Skeletal muscle tissue (tissue), 4 donors: ENCODE measurements around the gene FAM83F. TPM values are rescaled to one million over a fixed set of nuclear protein-coding genes. Genes with fewer than 3 reads are reported as not detected.

Source experiments
- H3K27ac ChIP-seq: one replicate; pipeline ENCODE4 v1.7.0; 2013; ENCODE audit warnings: mild to moderate bottlenecking, low read depth, low read length, inconsistent platforms
- H3K27me3 ChIP-seq, 3 donors: one replicate each; pipeline ENCODE4 v1.7.0; 2013; ENCODE audit warnings: low read length in 3 of 3; ENCODE audit not compliant: control insufficient read depth in 3 of 3, insufficient read depth in 3 of 3
- H3K36me3 ChIP-seq, 3 donors: one replicate each; pipeline ENCODE4 v1.7.0; 2013; ENCODE audit warnings: low read length in 3 of 3; ENCODE audit not compliant: control insufficient read depth in 3 of 3, insufficient read depth in 3 of 3
- H3K4me1 ChIP-seq, 3 donors: one replicate each; pipeline ENCODE4 v1.7.0; 2013; ENCODE audit warnings: low read length in 3 of 3, mild to moderate bottlenecking in 3 of 3; ENCODE audit not compliant: control insufficient read depth in 3 of 3, insufficient read depth in 3 of 3
- H3K4me3 ChIP-seq, 3 donors: one replicate each; pipeline ENCODE4 v1.7.0; 2013; ENCODE audit warnings: low read length in 3 of 3
- H3K9ac ChIP-seq, 3 donors: one replicate each; pipeline ENCODE4 v1.7.0; 2013; ENCODE audit warnings: low read length in 3 of 3, mild to moderate bottlenecking in 3 of 3, moderate library complexity in 2 of 3, low read depth in 1 of 3
- H3K9me3 ChIP-seq, 3 donors: one replicate each; pipeline ENCODE4 v1.7.0; 2013; ENCODE audit warnings: low read length in 3 of 3; ENCODE audit not compliant: control insufficient read depth in 3 of 3
- total RNA-seq: library from RNA; depleted of rRNA; stranded (reverse); fragments of >200 nt; gene quantifications from one replicate; pipeline ENCODE4 v1.2.3, GENCODE V29; 2014
- donor health status: Osteomylitis.

FAM83F gene
- total RNA-seq, 1 donor from 2014 or later, result under 0.01 TPM

DNA sequence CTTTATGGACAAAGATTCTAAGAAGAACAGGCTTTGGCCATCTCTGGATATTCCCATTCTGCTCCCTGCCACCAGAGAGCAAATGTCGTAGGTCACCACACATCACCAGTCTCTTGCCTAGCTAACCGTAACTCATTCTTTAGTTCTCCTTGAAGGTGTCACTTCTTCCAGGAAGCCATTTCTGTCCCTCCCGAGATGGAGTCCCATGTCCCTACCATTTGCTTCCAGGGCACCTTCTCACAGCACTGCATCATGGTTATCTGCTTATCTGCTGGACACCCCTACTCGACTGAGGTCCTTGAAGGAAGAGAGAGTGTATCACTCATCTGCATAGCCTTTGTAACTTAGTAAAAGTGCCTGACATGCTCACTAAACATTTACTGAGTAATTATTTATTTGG is 47.6 kb downstream of the FAM83F start:
- peak overlapping the region; percentile 94 for H3K27ac ChIP-seq
- peaks cover 0 to 10% (median 0%) of the 10 kb centered on the region in 3 donors for H3K27me3 ChIP-seq
- peaks cover 38 to 50% (median 41%) of the 10 kb centered on the region in 3 donors for H3K4me1 ChIP-seq
- H3K4me3 ChIP-seq, result no peak overlapping the region
- H3K36me3 ChIP-seq, result no peaks in the 10 kb centered on the region
- H3K9ac ChIP-seq, result no peak overlapping the region
- no peaks in the 10 kb centered on the region for H3K9me3 ChIP-seq

DNA sequence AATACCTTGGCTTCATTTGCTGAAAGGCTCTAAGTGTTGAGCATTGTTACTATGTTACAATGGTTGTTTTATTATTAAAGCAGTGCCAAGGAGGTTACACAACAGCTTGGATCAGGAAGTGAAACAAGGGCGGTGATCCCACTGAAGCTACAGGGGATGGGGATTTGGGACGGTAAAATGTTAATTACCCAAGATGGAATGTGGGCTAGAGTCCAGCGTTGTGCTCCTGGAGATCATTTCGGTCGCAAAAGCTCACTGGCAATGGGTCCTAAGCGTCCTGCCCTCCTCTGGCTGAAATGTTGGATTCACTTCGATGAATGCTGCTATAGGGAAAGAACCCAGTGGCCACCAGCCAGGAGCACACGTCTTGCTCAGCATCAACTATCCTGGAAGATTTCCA is 48.3 kb downstream of the FAM83F start:
- Histone ChIP-seq H3K4me3 (peak overlapping the region; percentile 66 to 98 (median 96)), H3K36me3 (no peaks in the 10 kb centered on the region), H3K27ac (peak overlapping the region; percentile 94), H3K4me1 (peaks cover 38 to 50% (median 41%) of the 10 kb centered on the region in 3 donors), H3K27me3 (peaks cover 0 to 6% (median 0%) of the 10 kb centered on the region in 3 donors), H3K9me3 (no peaks in the 10 kb centered on the region), H3K9ac (peak overlapping the region in 1 of 3 donors; percentile 86)

- Histone ChIP-seq H3K27me3 (no peaks in the 10 kb centered on the region), H3K4me1 (peaks cover 38 to 50% (median 41%) of the 10 kb centered on the region in 3 donors), H3K9ac (peak overlapping the region; percentile 62 to 92 (median 86)), H3K9me3 (no peaks in the 10 kb centered on the region), H3K36me3 (no peaks in the 10 kb centered on the region), H3K4me3 (peak overlapping the region; percentile 66 to 98 (median 96)), H3K27ac (peak overlapping the region; percentile 94)
These were observed 49.0 kb downstream of the FAM83F start for GRCh38 chr22:40043793-40044101.

DNA sequence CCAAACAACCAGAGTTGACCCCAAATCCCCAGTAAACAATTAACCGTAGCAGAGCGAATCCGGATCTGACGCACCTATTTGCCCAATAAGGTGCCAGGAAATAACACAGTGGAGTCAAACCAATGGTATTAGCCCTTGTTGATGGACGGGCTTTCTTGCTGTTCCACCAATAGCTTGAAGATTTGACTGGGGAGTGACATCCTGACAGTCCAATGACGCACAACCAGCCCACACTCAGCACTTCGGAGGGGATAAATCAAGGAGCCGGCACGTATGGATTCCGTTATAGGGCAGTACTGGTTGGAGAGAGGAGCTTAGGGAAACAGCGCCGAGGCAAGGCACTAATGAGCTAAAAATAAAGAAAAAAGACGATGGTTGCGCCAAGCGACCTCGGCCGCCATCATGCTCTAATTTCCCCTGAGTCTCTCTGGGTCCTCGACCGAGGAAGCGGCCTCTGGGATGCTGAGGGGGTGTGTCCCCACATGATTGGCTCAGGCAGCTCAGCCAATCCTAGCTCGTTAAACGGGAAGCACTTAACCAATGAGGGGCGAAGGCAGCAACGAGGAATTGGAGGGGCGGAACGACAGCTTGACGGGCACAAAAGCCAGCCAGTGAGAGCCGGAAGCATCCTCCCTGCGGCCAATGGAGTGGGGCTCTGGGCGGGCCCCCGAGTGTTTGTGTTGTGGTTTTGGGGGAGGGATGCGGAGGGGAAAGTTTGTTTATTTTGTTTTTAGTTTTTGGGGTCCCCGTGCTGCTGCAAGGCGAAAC is 49.5 kb downstream of the FAM83F start:
- peak overlapping the region; percentile 69 to 92 (median 86) for H3K9ac ChIP-seq
- H3K36me3 ChIP-seq, result no peaks in the 10 kb centered on the region
- H3K27ac ChIP-seq, result peak overlapping the region; percentile 94
- no peaks in the 10 kb centered on the region for H3K9me3 ChIP-seq
- peaks cover 38 to 50% (median 41%) of the 10 kb centered on the region in 3 donors for H3K4me1 ChIP-seq
- peak overlapping the region; percentile 66 to 98 (median 96) for H3K4me3 ChIP-seq
- no peaks in the 10 kb centered on the region for H3K27me3 ChIP-seq

DNA sequence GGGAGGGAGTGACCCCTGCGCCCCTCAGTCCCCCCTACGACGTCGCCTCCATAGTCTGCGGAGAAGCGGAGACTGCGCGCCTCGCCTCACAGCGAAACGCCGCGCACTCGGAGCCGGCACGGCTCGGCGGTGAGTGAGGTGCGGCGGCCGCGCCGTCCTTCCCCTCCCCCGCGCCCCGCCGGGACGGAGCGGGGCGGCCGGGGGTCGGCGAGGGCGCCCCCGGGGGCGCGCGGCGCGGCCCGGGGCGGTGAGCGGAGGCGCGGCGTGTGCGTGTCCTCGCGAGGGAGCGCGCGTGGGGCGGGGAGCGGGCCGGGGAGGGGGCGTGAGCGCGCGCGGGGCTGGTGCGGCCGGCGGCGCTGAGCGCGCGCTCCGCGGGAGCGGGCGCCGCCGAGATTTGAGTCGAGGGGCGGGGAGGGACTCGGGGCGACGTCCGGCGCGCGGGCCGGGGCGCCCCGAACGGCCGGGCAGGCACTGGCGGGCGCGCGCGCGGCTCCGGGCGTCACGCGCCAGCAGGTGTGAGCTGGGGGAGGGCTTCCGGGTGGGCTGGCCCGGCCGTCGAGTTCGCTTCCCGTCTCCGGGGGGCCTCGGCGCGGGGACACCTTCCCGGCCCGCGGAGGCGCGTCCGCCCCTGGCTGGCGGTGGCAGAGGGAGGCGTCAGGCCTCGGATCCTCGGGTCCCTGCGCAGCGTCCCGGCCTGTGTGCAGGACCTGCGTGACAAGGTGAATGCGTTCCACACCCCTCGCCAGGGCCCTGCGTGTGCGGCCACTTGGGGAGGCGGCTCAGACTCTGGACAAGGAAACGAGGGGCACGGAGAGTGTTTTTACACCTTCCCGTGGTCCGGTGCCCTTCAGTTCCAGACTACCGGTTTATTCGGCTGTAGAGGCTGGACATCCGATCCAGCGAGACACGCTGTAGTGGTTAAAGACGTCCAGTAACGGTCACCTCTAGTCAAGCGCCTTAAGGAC is 50.4 kb downstream of the FAM83F start:
- Histone ChIP-seq H3K27me3 (no peaks in the 10 kb centered on the region), H3K9me3 (no peaks in the 10 kb centered on the region), H3K36me3 (no peaks in the 10 kb centered on the region), H3K4me1 (peaks cover 33 to 46% (median 34%) of the 10 kb centered on the region in 3 donors), H3K9ac (peak overlapping the region; percentile 81 to 93 (median 86)), H3K27ac (peak overlapping the region; percentile 94), H3K4me3 (peak overlapping the region; percentile 91 to 98 (median 96))

GRCh38 chr22:40046126-40046525 is 51.4 kb downstream of the FAM83F start:
- peak overlapping the region in 2 of 3 donors; percentile 86 to 93 for H3K9ac ChIP-seq
- no peaks in the 10 kb centered on the region for H3K27me3 ChIP-seq
- H3K9me3 ChIP-seq, result no peaks in the 10 kb centered on the region
- no peaks in the 10 kb centered on the region for H3K36me3 ChIP-seq
- H3K4me3 ChIP-seq, result peak overlapping the region; percentile 1 to 86 (median 42)
- peaks cover 27 to 43% (median 27%) of the 10 kb centered on the region in 3 donors for H3K4me1 ChIP-seq
- no peak overlapping the region for H3K27ac ChIP-seq

DNA sequence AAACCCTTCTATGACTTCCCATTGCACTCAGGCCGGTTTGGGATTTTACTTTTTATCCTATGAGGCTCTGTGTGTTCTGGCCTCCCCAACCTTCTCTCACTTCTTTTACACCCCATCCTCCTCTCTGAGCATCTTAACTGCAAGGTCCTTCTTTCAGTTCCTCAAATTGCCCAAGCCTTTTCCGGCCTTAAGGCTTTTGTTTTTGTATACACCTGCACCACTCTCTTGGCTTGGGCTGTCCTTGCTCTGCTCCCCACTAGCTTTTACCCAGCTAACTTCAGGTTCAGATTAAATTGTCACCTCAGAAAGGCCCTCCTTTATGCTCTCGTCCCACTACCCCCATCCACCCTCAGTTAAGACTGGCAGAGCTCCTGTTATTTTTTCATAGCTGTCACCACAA is 55.5 kb downstream of the FAM83F start:
- no peaks in the 10 kb centered on the region for H3K36me3 ChIP-seq
- no peaks in the 10 kb centered on the region for H3K9me3 ChIP-seq
- H3K9ac ChIP-seq, result no peak overlapping the region
- H3K4me1 ChIP-seq, result peaks cover 18 to 25% (median 20%) of the 10 kb centered on the region in 3 donors
- no peaks in the 10 kb centered on the region for H3K27me3 ChIP-seq
- H3K4me3 ChIP-seq, result no peak overlapping the region
- no peak overlapping the region for H3K27ac ChIP-seq

DNA sequence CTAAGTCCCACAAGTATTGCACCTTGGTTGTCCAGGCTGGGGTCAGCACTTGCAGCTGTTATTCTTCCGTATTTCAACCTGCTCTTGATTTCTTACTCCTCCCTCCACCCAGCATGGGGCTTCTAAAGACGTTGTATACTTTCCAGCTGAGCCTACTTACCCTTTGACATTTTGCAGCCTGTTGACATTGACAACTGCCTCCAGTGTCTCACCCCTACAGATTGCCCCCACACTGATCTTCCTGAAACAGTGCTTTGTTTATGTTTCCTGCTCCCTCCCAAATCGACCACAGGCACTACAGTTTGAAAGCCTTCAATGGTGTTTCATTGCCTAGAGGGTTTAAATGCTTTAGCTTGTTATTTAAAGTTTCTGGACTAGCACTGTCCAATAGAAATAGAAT is 56.6 kb downstream of the FAM83F start:
- peaks cover 10 to 21% (median 15%) of the 10 kb centered on the region in 3 donors for H3K4me1 ChIP-seq
- H3K4me3 ChIP-seq, result no peak overlapping the region
- no peaks in the 10 kb centered on the region for H3K9me3 ChIP-seq
- H3K36me3 ChIP-seq, result no peaks in the 10 kb centered on the region
- no peaks in the 10 kb centered on the region for H3K27me3 ChIP-seq
- no peak overlapping the region for H3K27ac ChIP-seq
- no peak overlapping the region for H3K9ac ChIP-seq

DNA sequence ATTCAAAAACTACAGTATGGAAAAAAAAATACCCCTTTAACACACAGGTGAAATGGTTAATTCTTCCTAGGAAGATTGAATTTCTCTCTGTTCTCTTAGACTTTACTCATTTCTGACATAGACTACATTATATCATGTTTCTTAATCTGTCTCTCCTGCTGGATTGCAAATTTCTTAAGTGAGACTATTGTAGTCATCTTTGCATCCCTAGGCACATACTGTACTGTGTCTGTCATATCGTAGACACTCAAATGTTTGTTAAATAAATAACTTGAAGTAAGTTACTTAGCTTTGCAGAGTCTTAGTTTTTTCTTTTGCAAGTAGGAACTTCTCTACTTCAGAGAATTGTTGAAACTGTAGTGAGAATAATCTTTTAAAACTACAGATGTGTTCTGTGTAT is 58.7 kb downstream of the FAM83F start:
- H3K4me3 ChIP-seq, result no peak overlapping the region
- H3K27me3 ChIP-seq, result no peaks in the 10 kb centered on the region
- H3K9me3 ChIP-seq, result no peaks in the 10 kb centered on the region
- H3K4me1 ChIP-seq, result peaks cover 11 to 26% (median 18%) of the 10 kb centered on the region in 3 donors
- no peaks in the 10 kb centered on the region for H3K36me3 ChIP-seq
- no peak overlapping the region for H3K9ac ChIP-seq
- no peak overlapping the region for H3K27ac ChIP-seq
